WTC11 (cell line): Measurements from ENCODE around the gene HEATR5A. TPM values are rescaled to one million over a fixed set of nuclear protein-coding genes. Genes with fewer than 3 reads are reported as not detected.
"Not testable (repeated sequence)": the region's sequence is repeated elsewhere in the genome, so short reads cannot be mapped to it uniquely, and the experiment has no call there.

Experiments used
- ATAC-seq: fragments of 200-7000 bp; cut with Tn5 transposase; 2 replicates; pipeline ENCODE4 v1.10.0; 2021; ENCODE audit warnings: mild to moderate bottlenecking, moderate library complexity
- CTCF ChIA-PET: fragments of 300-600 bp; sonication (Branson Sonifier 250); formaldehyde crosslinking; loops from one replicate; lab custom pipeline; 2021; ENCODE audit warnings: antibody characterized with exemption; lab: Charles Lee
- POLR2A ChIA-PET: fragments of 350-600 bp; sonication (Branson Sonifier 250); formaldehyde crosslinking; loops from one replicate; lab custom pipeline; 2021; ENCODE audit warnings: antibody characterized with exemption; lab: Charles Lee
- DNase-seq: peaks from one replicate; pipeline ENCODE4 v3.0.0; 2021; ENCODE audit warnings: low spot score
- H3K27ac Mint-ChIP-seq: 2 replicates; pipeline ENCODE4 v1.8.0; 2021; ENCODE audit warnings: mixed read lengths
- H3K27me3 Mint-ChIP-seq: 2 replicates; pipeline ENCODE4 v1.8.0; 2021; ENCODE audit warnings: low read depth, mild to moderate bottlenecking, moderate library complexity, mixed read lengths
- H3K36me3 Mint-ChIP-seq: 2 replicates; pipeline ENCODE4 v1.8.0; 2021; ENCODE audit warnings: mixed read lengths
- H3K4me1 Mint-ChIP-seq: 2 replicates; pipeline ENCODE4 v1.8.0; 2022; ENCODE audit warnings: mixed read lengths
- H3K4me3 Mint-ChIP-seq: 2 replicates; pipeline ENCODE4 v1.8.0; 2021; ENCODE audit warnings: mild to moderate bottlenecking, moderate library complexity, mixed read lengths
- H3K9me3 Mint-ChIP-seq: 2 replicates; pipeline ENCODE4 v1.8.0; 2021; ENCODE audit warnings: mixed read lengths
- ATF1 ChIP-seq: sonication (generic); formaldehyde crosslinking; IDR thresholded peaks from 2 replicates; pipeline ENCODE4 v1.8.1; 2023; ENCODE audit warnings: mild to moderate bottlenecking, moderate library complexity, missing genetic modification reagents
- ATF2 ChIP-seq: sonication (generic); formaldehyde crosslinking; IDR thresholded peaks from 2 replicates; pipeline ENCODE4 v1.8.1; 2022; ENCODE audit warnings: low read depth, missing genetic modification reagents, borderline replicate concordance
- E2F5 ChIP-seq: sonication (generic); formaldehyde crosslinking; IDR thresholded peaks from 2 replicates; pipeline ENCODE4 v1.8.1; 2022; ENCODE audit warnings: mild to moderate bottlenecking, moderate library complexity, missing genetic modification reagents
- ESRRA ChIP-seq: sonication (generic); formaldehyde crosslinking; IDR thresholded peaks from 2 replicates; pipeline ENCODE4 v1.8.1; 2022; ENCODE audit warnings: mild to moderate bottlenecking, missing genetic modification reagents, borderline replicate concordance
- GABPB1 ChIP-seq: sonication (generic); formaldehyde crosslinking; IDR thresholded peaks from 2 replicates; pipeline ENCODE4 v1.8.1; 2023; ENCODE audit warnings: mild to moderate bottlenecking, missing genetic modification reagents
- HMGXB4 ChIP-seq: sonication (generic); formaldehyde crosslinking; IDR thresholded peaks from 2 replicates; pipeline ENCODE4 v1.8.1; 2023; ENCODE audit warnings: mild to moderate bottlenecking, moderate library complexity, missing genetic modification reagents
- MAX ChIP-seq: sonication (generic); formaldehyde crosslinking; IDR thresholded peaks from 2 replicates; pipeline ENCODE4 v1.8.0; 2022; ENCODE audit warnings: mild to moderate bottlenecking, missing genetic modification reagents
- NFYB ChIP-seq: sonication (generic); formaldehyde crosslinking; conservative IDR thresholded peaks from 2 replicates; pipeline ENCODE4 v1.8.0; 2022; ENCODE audit warnings: low read depth, missing genetic modification reagents
- SP1 ChIP-seq: sonication (generic); formaldehyde crosslinking; conservative IDR thresholded peaks from 2 replicates; pipeline ENCODE4 v1.8.1; 2022; ENCODE audit warnings: missing genetic modification reagents
- STAT6 ChIP-seq: sonication (generic); formaldehyde crosslinking; conservative IDR thresholded peaks from 2 replicates; pipeline ENCODE4 v1.8.1; 2023; ENCODE audit warnings: mild to moderate bottlenecking, low read depth, missing genetic modification reagents, moderate library complexity
- TEAD4 ChIP-seq: sonication (generic); formaldehyde crosslinking; IDR thresholded peaks from 2 replicates; pipeline ENCODE4 v1.8.0; 2022; ENCODE audit warnings: mild to moderate bottlenecking, missing genetic modification reagents
- ZBTB21 ChIP-seq: sonication (generic); formaldehyde crosslinking; IDR thresholded peaks from 2 replicates; pipeline ENCODE4 v1.8.1; 2023; ENCODE audit warnings: mild to moderate bottlenecking, missing genetic modification reagents, borderline replicate concordance
- total RNA-seq: library from RNA; stranded (reverse); gene quantifications from 3 replicates; pipeline ENCODE4 v1.2.3, GENCODE V29; 2021
- TF ChIP-seq, protein P1 (sequence below): fragments of 250-450 bp; sonication (Bioruptor Pico); IDR thresholded peaks from 2 replicates; pipeline ENCODE4 v1.9.0; 2021; ENCODE audit warnings: mild to moderate bottlenecking
- TF ChIP-seq, protein P2 (sequence below): fragments of 250-450 bp; sonication (Bioruptor Pico); conservative IDR thresholded peaks from 2 replicates; pipeline ENCODE4 v1.9.0; 2021; ENCODE audit warnings: mild to moderate bottlenecking
- TF ChIP-seq, protein P3 (sequence below): sonication (generic); formaldehyde crosslinking; IDR thresholded peaks from 2 replicates; pipeline ENCODE4 v1.8.1; 2023; ENCODE audit warnings: mild to moderate bottlenecking, missing genetic modification reagents

HEATR5A gene
- total RNA-seq, 1 experiment from 2014 or later, result 36.2 TPM

GRCh38 chr14:31277085-31277484, 143.3 kb downstream of the HEATR5A start:
- CTCF ChIA-PET, result no interaction called here
- TF ChIP-seq NFYB (no peak), ATF2 (CRISPR knock-in tag) (no peak), ZBTB21 (CRISPR knock-in tag) (no peak), E2F5 (CRISPR knock-in tag) (no peak), GABPB1 (CRISPR knock-in tag) (0 out of 2 replicates have a peak, but pooled peaks have one; percentile 14)
- TF ChIP-seq, protein P1, sequence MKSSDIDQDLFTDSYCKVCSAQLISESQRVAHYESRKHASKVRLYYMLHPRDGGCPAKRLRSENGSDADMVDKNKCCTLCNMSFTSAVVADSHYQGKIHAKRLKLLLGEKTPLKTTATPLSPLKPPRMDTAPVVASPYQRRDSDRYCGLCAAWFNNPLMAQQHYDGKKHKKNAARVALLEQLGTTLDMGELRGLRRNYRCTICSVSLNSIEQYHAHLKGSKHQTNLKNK (CRISPR knock-in tag), result no peak
- TF ChIP-seq, protein P2, sequence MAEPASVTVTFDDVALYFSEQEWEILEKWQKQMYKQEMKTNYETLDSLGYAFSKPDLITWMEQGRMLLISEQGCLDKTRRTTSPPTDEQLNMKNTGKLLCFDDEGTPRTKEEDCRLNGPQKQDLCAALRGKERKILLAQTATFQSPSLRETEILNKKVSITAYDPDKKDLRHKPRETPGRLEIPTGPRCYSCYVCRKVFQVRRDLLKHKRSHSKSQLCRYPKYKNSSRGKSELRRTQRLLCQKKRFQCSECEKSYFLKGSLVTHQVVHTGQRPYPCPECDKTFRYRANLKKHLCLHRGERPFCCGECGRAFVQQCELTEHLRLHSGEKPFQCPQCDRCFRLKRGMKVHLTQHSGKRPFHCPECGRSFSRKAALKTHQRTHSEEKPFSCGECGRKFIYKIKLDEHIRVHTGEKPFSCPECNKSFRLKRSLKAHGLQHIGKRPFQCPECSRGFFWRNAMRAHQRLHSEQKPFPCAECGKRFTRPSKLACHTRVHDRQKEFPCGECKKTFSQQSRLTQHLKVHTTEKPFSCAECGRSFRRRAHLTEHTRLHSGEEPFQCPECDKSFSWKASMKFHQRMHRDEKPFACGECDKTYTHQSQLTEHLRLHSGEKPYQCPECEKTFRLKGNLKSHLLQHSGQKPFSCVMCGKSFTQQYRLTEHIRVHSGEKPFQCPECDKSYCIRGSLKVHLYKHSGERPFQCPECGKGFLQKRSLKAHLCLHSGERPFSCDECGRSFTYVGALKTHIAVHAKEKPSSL (CRISPR knock-in tag), result no peak
- TF ChIP-seq, protein P3, sequence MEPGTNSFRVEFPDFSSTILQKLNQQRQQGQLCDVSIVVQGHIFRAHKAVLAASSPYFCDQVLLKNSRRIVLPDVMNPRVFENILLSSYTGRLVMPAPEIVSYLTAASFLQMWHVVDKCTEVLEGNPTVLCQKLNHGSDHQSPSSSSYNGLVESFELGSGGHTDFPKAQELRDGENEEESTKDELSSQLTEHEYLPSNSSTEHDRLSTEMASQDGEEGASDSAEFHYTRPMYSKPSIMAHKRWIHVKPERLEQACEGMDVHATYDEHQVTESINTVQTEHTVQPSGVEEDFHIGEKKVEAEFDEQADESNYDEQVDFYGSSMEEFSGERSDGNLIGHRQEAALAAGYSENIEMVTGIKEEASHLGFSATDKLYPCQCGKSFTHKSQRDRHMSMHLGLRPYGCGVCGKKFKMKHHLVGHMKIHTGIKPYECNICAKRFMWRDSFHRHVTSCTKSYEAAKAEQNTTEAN (CRISPR knock-in tag), result no peak
- H3K27ac Mint-ChIP-seq, result no peak overlapping the region
- H3K9me3 Mint-ChIP-seq, result peaks cover 64% of the 10 kb centered on the region
- H3K4me1 Mint-ChIP-seq, result no peaks in the 10 kb centered on the region
- ATAC-seq (no peak), DNase-seq (no peak)
- peaks cover 79% of the 10 kb centered on the region for H3K36me3 Mint-ChIP-seq
- no peaks in the 10 kb centered on the region; the same call in 1 of the 2 replicates for H3K27me3 Mint-ChIP-seq
- POLR2A ChIA-PET, result no interaction called here
- no peak overlapping the region for H3K4me3 Mint-ChIP-seq

- H3K4me3 Mint-ChIP-seq, CTCF ChIA-PET, DNase-seq, H3K4me1 Mint-ChIP-seq, POLR2A ChIA-PET, H3K27me3 Mint-ChIP-seq, ATAC-seq, H3K27ac Mint-ChIP-seq: not testable (repeated sequence)
- Mint-ChIP-seq H3K9me3 (peaks cover 64% of the 10 kb centered on the region), H3K36me3 (peaks cover 80% of the 10 kb centered on the region)
Measured at GRCh38 chr14:31276417-31276816, 143.9 kb downstream of the HEATR5A start.

GRCh38 chr14:31275731-31276130, 144.6 kb downstream of the HEATR5A start:
- H3K27me3 Mint-ChIP-seq, result no peaks in the 10 kb centered on the region; the same call in 1 of the 2 replicates

More at GRCh38 chr14:31275731-31276130, 144.6 kb downstream of the HEATR5A start:
- no peak for DNase-seq
- no peak for ATAC-seq
- Mint-ChIP-seq H3K27ac (no peak overlapping the region), H3K4me3 (no peak overlapping the region), H3K9me3 (peaks cover 65% of the 10 kb centered on the region), H3K4me1 (no peaks in the 10 kb centered on the region), H3K36me3 (peaks cover 78% of the 10 kb centered on the region)
- ChIA-PET POLR2A (no interaction called here), CTCF (no interaction called here)
- TF ChIP-seq SP1 (CRISPR knock-in tag) (no peak), ATF1 (CRISPR knock-in tag) (no peak), ESRRA (no peak), TEAD4 (CRISPR knock-in tag) (no peak), STAT6 (CRISPR knock-in tag) (no peak), HMGXB4 (CRISPR knock-in tag) (no peak), MAX (CRISPR knock-in tag) (no peak)
- TF ChIP-seq, protein P3 (CRISPR knock-in tag), result no peak
